Activated CD4-positive, alpha-beta T cell treated with anti-CD3 and anti-CD28 coated beads for 24 hours (primary cell): Measurements from ENCODE around the gene EWSR1.

Experiments
- DNase-seq, 2 donors: peaks; one replicate each; pipeline ENCODE4 v3.0.0-alpha.2; 2020; ENCODE audit warnings: low read depth in 2 of 2

The EWSR1 gene

DNA sequence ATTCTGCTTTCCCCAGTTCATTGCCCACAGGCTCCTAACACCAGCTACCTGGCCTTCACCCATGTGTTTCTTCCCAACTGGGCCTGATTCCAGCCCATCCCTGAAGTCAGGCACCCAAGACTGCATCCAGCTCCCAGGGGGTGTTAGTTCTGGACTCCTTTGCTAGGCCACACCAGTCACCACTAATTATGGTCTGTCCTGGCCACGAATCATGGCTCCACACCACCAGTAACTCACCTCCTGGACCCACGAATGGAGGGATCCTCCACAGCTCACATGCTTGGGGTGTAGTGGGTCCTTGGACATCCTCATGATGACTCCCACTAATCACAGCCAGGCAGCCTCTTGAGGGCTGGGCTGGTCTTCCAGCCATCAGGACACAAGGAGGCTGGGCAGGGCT, 51.0 kb downstream of the EWSR1 start:
- DNase-seq: no peak

DNA sequence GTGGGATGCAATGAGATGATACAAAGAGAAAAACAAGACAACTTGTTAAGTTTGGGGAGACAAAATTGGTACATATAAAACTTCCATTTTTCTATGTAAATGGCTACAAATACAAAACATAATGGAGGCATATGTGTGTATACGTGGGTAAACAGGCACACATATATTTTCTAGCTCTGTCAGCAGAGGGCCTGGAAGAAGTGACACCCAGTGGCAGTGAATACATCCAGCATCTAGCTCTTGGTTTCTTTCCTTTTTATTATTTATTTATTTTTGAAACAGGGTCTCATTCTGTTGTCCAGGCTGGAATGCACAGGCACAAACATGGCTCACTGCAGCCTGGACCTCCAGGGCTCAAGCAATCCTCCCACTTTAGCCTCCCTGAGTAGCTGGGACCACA, 52.5 kb downstream of the EWSR1 start:
- no peak for DNase-seq

DNA sequence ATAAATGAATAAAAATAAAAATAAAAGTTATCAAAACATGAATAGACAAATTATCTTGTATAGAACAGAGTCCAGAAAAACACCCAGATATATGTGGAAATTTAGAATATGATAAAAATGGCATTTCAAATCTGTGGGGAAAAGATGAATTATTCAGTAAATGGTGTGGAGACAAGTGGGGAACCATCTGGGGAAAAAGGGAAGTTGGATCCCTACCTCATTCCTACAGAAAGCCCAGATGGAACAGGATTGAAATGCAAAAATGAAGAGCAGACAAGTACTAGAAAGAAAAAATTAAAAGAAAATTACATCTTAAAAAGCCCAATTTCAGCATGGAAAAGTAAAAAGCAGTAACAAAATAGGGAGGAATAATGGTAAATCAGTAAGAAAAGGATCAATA, 55.6 kb downstream of the EWSR1 start:
- no peak for DNase-seq

DNA sequence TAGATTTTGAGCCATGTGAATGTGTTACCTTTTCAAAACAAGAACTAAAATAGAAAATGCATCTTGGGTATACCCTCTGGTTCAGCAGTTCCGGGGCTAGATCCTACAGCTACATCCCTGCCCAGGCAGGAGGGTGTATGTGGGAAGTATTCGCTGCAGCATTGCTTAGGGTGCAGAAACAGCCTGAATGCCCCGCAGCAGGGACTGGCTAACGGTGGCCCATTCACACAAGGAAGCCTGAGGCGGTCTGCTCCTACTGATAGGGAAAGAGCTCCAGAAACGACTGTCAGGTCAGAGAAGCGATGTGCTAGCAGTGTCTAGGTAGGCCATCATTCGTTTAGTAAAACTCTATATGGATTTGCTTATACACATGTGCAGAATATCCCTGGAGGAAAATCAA, 57.3 kb downstream of the EWSR1 start:
- DNase-seq: no peak

DNA sequence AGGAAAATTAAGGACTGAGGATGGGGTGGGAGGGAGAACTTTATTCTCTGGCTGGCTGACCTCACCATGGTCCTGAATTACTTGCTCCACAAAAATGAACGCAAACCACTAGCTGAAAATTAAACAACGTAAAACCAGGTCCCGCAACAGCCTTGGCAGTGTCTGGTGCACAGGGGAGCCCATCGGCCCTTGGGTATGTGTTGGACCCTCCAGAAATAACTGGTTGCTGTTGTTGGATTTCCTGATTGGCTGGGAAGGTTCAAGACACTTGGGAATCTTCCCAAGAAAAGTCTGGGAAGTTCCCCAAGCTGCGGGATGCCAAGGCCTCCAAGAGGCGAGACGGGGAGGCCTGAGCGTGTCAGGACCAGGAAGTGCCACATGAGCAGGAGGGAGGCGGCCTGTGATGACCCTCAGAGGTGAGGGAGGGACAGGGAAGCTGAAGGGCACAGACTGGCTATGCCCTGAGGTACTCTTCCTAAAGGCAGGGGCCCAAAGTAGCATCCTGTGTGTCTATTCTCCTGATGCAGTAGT, 57.8 kb downstream of the EWSR1 start:
- no peak for DNase-seq

DNA sequence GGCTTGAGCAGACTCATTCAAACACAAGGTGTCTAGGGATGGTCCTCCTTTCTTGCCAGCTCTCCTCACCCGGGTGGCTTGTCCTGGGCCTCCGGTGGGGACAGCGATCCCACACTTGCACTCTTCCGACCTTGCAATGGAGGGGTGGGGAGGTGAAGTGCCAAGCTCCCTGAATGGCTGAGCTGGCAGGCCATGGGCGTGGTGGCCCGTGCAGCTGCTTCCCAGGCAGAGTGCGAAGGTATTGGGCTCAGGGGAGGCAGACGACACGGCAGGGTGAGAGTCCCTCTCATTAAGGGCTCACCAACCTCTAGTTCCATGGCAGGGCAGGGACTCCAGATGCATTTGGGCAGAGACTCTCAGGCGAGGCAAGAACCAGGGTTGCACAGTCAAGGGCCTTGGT, 58.4 kb downstream of the EWSR1 start:
- no peak for DNase-seq

DNA sequence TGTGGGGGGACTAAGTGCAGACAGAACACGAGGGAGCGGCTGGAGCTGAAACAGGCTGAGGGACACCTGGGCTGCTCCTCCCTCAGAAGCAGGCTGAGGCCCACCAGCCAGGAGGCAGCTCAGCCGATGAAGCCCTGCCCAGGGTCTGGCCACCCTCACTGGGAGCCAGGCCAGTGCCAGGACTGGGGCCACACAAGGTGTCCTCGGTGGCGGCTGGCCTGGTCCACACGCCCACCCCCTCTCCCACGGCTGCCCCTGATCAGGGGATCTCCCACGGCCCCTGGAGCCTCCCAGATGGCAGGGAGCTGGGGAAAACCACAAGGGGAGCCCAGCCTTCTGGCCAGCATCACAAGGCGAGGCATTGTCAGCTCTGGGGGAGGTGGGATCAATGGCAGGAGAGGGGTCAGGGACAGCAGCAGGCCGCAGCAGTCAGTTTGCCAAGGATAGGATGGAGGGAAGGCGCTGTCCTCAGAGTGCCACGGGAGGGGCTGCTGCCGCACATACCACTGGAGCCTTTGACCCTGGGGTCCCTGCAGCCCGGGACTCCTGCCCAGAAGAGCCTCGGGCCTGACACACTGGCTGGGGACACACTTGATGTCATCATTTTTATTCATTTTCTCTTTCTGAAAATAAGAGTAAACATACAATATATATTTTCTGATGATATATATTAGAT, 59.2 kb downstream of the EWSR1 start:
- no peak for DNase-seq

DNA sequence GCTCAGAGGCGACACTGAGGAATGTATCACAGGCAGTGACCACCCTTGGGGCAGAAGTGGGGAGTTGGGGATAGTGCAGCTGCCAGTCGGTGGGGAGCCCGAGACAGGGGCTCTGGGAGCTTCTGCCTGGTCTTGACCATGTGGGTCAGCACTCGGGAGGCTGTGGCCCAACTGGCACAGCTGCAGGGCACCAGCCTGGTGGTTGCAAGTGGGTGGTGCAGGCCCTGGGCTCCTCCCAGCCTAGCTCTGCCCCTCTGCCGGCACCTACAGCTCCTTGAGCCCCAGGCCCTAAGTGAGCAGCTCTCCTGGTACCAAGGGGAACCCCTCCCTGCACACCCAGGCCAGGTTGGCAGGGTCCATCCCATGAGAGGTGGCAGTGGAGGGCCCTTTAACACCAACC, 60.0 kb downstream of the EWSR1 start:
- DNase-seq: no peak

DNA sequence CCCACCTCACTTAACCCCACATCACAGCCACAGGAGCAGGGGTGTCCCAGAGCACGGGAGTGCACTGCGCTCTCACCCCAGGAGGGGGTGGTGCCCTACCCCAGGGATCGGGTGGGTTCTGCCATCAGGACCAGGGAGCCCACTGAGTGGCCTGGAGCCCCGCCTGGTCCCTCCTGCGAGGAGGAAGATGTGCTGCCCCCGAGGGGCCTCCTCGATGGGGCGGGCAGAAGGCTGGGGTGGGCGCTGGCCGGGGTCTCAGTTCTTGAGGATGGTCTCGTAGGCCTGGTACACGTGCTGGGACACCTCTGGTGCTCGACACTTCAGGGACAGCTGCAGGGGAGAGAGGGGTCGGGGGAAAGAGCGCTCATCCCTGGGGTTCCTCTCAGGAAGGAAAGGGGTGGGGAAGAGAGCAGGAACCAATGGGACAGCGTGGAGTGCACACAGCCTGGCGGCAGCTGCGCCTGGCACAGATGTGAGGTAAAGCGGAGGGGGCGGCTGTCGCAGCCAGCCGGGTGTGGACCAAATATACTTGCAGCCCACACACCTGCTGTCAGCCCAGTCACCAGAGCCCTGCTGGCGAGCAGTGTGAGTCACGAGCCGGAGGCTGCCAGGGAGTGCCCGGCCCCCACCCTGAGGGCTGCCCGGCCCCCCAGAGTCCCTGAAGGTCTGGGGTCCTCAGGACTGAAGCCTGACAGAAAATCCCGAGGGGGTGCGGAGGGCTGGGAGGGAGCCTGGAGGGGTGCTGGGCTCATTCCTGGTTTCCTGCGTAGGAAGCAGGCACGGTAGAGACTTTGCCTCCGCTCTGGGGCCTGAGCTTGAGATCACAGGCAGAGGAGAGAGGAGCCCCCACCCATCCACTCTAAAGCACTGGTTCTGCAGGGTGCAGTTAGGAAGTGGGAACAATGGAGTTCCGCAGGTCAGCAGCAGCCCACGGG, 60.8 kb downstream of the EWSR1 start:
- no peak for DNase-seq

DNA sequence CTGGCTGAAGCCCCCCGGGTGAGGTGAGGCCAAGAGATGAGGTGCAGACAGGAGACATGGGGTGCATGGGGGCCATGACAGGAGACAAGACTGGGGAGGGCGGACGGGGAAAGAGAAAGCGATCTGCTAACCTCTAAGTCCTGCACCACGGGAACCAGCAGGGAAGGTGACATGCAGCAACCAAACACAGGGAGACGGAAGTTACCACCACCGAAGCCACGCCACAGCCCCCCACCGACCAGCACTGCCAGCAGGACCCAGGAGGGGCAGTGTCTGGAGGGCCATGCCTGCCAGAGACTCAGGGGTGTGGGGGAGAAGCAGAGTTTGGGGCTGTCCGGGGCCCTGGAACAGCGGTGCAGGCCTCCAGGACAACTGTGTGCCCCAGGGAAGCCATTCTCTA, 61.5 kb downstream of the EWSR1 start:
- no peak for DNase-seq

DNA sequence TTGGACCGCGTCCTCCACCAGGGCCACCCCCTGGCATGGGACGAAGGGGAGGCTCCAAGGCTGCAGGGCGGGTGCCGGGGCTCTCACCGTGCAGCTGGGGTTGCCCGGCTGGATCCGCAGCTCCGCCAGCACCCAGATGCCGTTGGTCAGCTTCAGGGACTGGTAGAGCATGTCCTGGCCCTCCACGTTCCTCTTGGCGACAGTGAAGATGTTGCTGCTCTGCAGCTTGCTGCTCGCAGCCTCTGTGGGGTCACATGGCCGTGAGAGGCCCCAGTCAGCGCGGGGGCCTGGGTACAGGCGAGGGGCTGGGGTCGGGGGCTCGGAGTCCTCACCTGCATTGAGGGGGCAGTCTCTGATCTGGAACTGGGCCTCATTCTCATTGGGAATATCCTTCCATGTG, 62.2 kb downstream of the EWSR1 start:
- no peak for DNase-seq

DNA sequence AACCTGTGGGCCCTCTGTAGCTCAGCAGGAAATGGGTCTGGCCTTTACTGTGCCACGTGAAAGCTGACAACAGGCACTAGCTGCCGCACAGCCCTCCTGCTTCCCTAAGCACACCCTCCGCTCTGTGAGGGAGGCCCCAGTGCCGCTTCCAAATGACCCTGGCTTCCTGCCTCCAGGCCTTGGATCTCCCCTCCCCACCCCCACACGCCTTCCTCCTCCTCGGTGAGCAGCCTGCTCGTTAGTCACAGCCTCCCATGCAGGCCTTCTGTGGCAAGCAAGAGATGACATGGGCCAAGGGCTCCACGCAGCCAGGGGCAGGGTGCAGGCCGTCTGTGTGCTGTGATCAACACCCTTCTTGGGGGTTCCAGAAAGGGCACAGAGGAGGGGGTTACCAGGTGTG, 62.7 kb downstream of the EWSR1 start:
- no peak for DNase-seq

DNA sequence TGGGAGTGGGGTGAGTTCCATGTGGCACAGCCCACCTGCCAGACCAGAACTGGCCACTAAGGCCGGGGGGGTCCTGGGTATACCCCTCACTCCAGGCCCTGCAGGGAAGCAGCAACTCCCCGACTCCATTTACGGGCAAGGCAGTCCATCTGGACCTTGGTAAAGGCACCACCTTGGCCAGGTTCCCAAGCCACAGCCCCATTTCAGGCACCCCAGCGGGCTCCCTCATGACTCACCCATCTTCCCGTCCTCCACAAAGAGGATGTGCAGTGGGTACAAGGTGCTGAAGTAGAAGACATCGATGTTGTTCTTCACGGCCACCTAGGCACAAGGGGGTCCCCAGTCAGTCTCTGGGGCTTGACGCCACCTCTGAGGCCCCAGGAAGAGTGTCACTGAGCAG, 63.1 kb downstream of the EWSR1 start:
- DNase-seq: no peak

DNA sequence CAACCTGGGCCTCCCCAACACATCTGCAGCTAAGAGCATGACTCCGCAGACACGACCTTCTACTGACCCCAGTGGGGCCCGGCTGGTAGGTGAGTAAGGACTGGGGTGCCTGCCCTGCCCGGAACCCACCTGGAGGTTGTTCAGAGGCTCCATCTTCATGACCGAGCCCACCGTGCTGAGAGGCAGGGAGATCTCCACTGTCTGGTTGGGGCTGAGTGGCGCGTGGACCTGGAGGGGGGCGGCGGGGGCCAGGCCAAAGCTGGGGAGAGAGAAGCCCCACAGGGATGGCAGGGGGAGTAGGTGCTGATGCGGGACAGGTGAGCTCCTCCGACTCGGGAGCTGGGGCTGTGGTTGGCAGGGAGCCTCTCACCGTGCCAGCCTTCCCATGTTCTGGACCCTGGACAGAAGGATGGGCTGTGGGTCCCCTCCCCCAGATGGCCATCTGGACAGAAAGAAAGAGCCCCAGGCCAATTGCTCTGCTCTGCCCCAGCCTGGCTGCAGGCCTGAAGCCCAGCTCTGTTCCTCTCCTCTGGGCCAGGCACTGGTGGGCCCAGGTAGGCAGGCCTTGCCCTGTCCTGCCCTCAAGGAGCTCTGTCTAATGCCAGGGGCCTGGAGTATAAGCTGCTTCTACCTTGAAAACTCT, 63.7 kb downstream of the EWSR1 start:
- DNase-seq: no peak

DNA sequence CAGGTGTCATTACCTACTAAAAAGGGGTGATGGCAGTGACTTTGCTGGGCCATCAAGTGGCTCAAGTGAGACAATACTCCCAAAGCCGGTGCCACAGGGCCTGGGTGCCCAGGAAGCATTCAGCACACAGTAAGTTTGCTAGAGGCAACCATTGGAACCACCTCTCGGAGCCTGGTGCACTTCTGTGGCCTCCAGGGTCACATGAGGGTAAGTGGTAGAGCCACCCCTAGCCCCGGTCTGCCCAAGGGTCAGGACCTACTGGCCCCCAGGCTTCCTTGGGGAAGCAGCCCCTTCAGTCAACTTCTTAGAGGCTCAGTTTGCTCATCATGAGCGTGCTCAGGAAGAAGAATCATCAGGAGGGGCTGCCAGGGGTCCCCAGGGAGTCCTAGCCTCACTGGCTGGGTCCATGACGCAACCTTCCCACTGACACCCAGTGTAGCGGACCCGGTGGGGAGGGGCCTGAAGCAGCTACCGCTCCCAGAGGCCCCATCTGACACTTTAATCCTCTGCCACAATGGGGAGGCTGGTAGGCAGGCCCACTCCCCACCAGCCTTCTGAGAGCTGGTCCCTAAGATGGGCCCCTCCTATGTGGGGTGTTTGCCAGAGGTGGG, 64.9 kb downstream of the EWSR1 start:
- no peak for DNase-seq

DNA sequence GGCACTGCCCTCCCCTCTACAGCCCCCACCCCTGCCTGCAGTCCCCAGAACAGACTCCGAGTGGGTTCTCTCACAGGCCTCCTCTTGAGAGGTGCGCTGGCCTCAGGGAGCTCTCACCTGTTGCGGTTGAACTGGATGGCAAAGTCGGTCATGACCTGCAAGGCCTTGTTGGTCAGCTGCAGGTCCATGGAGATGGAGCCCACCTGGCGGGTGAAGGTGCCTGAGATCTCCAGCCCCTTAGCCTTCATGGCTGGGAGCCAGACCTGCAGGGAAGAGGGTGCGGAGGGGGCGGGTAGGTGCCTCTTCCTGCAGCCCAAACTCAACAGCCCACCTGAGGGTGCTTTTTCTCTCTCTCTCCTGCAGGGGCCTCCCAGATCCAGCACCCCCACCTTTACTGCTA, 66.1 kb downstream of the EWSR1 start:
- no peak for DNase-seq

DNA sequence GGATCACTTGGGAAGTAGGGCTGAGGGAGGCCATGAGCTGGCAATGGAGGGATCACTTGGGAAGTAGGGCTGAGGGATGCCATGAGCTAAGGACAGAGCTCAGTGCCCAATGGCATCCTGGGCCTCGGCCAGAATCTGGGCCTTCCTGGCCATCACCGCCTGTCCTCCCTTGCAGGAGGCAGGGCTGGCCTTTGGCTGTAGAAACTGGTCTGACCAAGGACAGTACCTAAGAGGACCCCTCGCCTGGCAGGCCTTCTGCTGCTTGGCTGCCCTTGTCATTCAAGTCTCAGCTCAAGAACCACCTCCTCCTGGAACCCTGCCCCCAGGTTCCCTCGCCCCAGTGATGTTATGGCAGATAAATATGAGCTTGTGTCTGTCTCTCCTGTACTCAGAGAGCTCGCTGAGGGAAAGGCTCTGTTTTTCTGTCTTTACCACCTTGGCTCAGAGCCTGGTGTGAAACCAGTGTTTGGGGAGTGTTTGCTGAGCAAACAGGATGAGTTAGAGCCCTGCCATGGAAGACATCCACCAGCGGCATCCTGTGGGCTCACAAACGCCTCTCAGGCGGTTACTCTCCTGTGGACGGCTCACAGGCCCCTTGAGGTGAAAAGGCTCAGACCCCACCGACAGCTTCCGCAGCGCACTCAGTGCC, 66.8 kb downstream of the EWSR1 start:
- DNase-seq: no peak

DNA sequence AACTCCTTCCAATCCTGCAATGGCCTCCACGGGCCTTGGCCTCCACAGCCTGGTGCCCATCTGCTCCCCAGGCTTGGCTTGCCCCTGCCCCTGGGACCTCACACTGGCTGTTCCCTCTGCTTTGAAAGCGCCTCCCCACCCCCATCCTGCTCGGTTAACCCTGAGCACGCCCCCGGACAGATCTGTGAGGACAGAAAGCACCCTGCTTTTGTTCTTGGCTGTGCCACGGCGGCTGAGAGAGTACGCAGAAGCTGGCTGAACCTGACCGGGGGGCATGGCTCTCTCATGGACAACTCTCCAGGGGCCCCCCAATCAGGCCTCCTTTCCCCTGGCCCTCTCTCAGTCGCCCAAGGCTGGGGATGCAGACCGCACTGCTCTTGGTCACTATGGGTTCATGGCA, 67.6 kb downstream of the EWSR1 start:
- no peak for DNase-seq

DNA sequence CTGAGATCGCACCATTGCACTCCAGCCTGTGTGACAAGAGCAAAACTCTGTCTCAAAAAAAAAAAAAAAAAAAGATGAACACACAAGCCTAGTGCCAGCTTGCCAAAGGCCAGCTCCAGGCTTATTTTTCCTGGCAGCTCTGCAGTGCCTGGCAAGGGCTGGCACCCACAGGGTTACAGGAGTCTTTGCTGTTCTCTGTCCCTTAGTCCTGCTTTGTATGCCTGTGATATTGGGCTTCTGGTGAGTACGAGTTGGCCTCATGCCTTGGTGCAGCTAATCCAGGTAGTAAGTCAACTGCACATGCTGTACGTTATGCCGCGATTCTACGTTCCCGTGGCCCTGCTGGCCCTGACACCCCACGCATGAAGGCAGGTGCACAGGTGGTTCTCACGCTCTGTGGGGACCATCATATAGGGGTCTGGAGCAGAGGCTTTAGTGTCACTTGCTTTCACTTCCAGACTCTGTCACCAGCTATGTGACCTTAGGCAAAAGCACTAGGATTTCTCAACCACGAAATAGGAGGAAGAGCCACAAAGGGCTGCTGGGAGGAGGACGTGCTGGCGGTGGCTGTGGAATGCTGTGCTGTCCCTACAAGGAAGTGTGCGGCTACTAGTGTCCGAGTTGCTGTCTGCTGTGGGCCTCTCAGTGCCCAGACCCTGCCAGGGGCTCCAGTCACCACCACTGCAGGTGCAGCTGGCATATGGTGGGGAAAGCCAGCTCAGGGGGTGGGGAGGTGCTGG, 68.9 kb downstream of the EWSR1 start:
- no peak for DNase-seq

DNA sequence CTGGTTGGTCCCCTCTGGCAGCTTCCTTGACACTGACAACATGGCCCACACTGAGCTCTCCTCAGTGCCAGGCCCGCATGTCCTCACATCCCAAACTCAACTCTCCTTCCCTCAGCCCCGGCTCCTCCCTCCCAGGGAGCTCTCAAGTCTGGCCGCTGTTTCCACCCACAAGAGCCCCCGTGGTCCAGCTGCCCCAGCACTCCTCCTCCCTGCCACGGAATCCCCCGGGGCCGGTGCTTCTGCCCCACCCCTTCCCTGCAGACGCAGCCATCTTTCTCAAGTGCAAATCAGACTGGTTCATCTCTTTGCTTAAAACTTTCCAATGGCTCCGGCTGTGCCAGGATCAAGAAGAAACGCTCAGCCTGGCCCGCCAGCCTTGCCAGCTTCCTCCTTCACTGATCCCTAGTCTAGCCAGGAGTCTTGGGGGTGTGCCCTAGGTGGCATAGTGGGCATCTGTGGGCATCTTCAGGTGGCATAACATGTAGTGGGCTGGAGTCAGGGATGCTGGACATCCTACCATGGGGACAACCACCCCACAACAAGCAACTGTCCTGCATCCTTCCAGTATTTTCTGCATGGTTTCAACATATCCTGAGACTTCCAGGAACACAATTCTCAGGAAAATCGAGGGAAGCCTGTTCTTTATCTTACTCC, 69.7 kb downstream of the EWSR1 start:
- no peak for DNase-seq
